K562 (cell line): ENCODE data around the gene NXPE2. TPM values are rescaled to one million over a fixed set of nuclear protein-coding genes. Genes with fewer than 3 reads are reported as not detected.

ENCODE experiments used
- ATAC-seq: fragments of 200-7000 bp; cut with Tn5 transposase; 3 replicates; pipeline ENCODE4 v1.9.1; 2020; ENCODE audit warnings: moderate library complexity
- BruUV-seq: library from RNA; stranded (reverse); fragments of 400-500 nt; replicated peaks from 2 replicates; lab custom pipeline; 2021; lab: Mats Ljungman, UMichigan
- CTCF ChIA-PET: fragments of 300-600 bp; formaldehyde crosslinking; extraction: SDS; loops from one replicate; lab custom pipeline; 2021; ENCODE audit warnings: low intra/inter-chr PET ratio; lab: Yijun Ruan, JAX
- POLR2A ChIA-PET: fragments of 300-600, 350-650 bp; sonication (Branson Sonifier 250); formaldehyde crosslinking; extraction: SDS; loops from one replicate; lab custom pipeline; 2021; ENCODE audit warnings: antibody characterized with exemption, inconsistent platforms; lab: Yijun Ruan, JAX
- DNase-seq, 4 experiments: peaks; one replicate each; pipeline versions ENCODE4 v3.0.0 to v3.0.0-alpha.2; 2011 to 2018; ENCODE audit warnings: low spot score in 3 of 4, mixed read lengths in 3 of 4; ENCODE audit errors: extremely low read depth in 1 of 4
- FAIRE-seq: peaks from 2 replicates; lab custom pipeline; 2011; peaks lifted over from hg19 to GRCh38; lab: Jason Lieb, UNC
- H2AFZ ChIP-seq: 2 replicates; pipeline ENCODE4 v1.6.0; 2011; ENCODE audit warnings: low read depth, low read length, control low read depth, inconsistent platforms
- H3K27ac ChIP-seq: fragments of 200-600 bp; 3 replicates; pipeline ENCODE4 v1.8.0; 2011; ENCODE audit warnings: low read depth, mild to moderate bottlenecking, control low read depth, inconsistent platforms, low read length, moderate library complexity, mixed read lengths; ENCODE audit errors: extremely low read depth
- H3K27me3 ChIP-seq, 2 experiments: fragments of 300-600 bp in 1 of 2; 2 replicates in 1 of 2; 3 replicates in 1 of 2; pipeline versions ENCODE4 v1.6.0 to v1.8.0; 2011; ENCODE audit warnings: inconsistent platforms in 2 of 2, low read length in 2 of 2, mild to moderate bottlenecking in 1 of 2, mixed read lengths in 1 of 2, moderate library complexity in 1 of 2; ENCODE audit not compliant: control insufficient read depth in 2 of 2, insufficient read depth in 2 of 2
- H3K36me3 ChIP-seq: fragments of 300-600 bp; 3 replicates; pipeline ENCODE4 v1.8.0; 2011; ENCODE audit warnings: mild to moderate bottlenecking, low read length, inconsistent platforms; ENCODE audit not compliant: control insufficient read depth, insufficient read depth
- H3K4me1 ChIP-seq, 2 experiments: fragments of 200-600 bp in 1 of 2; replicated peaks in 1 of 2; 2 replicates in 1 of 2; 3 replicates in 1 of 2; pipeline versions ENCODE4 v1.5.1 to v1.8.0; 2011; ENCODE audit warnings: inconsistent platforms in 2 of 2, low read length in 2 of 2, mild to moderate bottlenecking in 1 of 2, mixed read lengths in 1 of 2, moderate library complexity in 1 of 2; ENCODE audit not compliant: control insufficient read depth in 2 of 2, insufficient read depth in 2 of 2
- H3K4me2 ChIP-seq: 2 replicates; pipeline ENCODE4 v1.6.1; 2011; ENCODE audit warnings: low read length, control low read depth, inconsistent platforms, mixed read lengths; ENCODE audit not compliant: insufficient read depth
- H3K4me3 ChIP-seq: fragments of 200-600 bp; sonication (generic), shearing (Covaris generic); 2 replicates; pipeline ENCODE4 v1.5.1; 2016; ENCODE audit warnings: control low read depth, inconsistent platforms
- H3K79me2 ChIP-seq: fragments of 200-600 bp; 3 replicates; pipeline ENCODE4 v1.8.0; 2011; ENCODE audit warnings: low read length, inconsistent platforms; ENCODE audit not compliant: control insufficient read depth, insufficient read depth
- H3K9ac ChIP-seq, 2 experiments: 2 replicates each; pipeline versions ENCODE4 v1.6.0 to v1.6.1; 2011; ENCODE audit warnings: low read depth in 2 of 2, low read length in 2 of 2, control low read depth in 1 of 2, inconsistent platforms in 1 of 2, mild to moderate bottlenecking in 1 of 2, mixed read lengths in 1 of 2; ENCODE audit not compliant: insufficient read depth in 1 of 2
- H3K9me1 ChIP-seq: one replicate; pipeline ENCODE4 v1.6.0; 2011; ENCODE audit warnings: inconsistent platforms, mild to moderate bottlenecking, low read length, moderate library complexity; ENCODE audit not compliant: control insufficient read depth, insufficient read depth
- H3K9me3 ChIP-seq: replicated peaks from 2 replicates; pipeline ENCODE4 v1.5.1; 2011; ENCODE audit warnings: low read depth, low read length, inconsistent platforms; ENCODE audit not compliant: control insufficient read depth, insufficient read depth
- H4K20me1 ChIP-seq: replicated peaks from 2 replicates; pipeline ENCODE4 v1.6.1; 2011; ENCODE audit warnings: low read length, inconsistent platforms, mixed read lengths; ENCODE audit not compliant: control insufficient read depth, insufficient read depth
- LARP7 ChIP-seq: fragments of 450-650 bp; IDR thresholded peaks from 2 replicates; pipeline ENCODE4 v1.6.1; 2016
- NUFIP1 ChIP-seq: fragments of 450-650 bp; IDR thresholded peaks from 2 replicates; pipeline ENCODE4 v1.6.1; 2018; ENCODE audit not compliant: partially characterized antibody
- PHB2 ChIP-seq: fragments of 450-650 bp; IDR thresholded peaks from 2 replicates; pipeline ENCODE4 v1.6.1; 2017; ENCODE audit warnings: low read depth
- PHF20 ChIP-seq: fragments of 450-650 bp; IDR thresholded peaks from 2 replicates; pipeline ENCODE4 v1.6.1; 2018; ENCODE audit not compliant: partially characterized antibody
- POLR3A ChIP-seq: IDR thresholded peaks from 2 replicates; pipeline ENCODE4 v1.6.1; 2011; ENCODE audit warnings: borderline replicate concordance, mild to moderate bottlenecking, moderate library complexity; ENCODE audit not compliant: insufficient read length, insufficient read depth; ENCODE audit errors: extremely low read depth
- STAT5B ChIP-seq: fragments of 250-450 bp; sonication (Bioruptor Pico); IDR thresholded peaks from 2 replicates; pipeline ENCODE4 v1.8.0; 2021; ENCODE audit warnings: mild to moderate bottlenecking, inconsistent platforms
- TBL1XR1 ChIP-seq, 2 experiments: IDR thresholded peaks; 2 replicates each; pipeline ENCODE4 v1.6.1; 2012; ENCODE audit warnings: improper control_type of control experiment in 2 of 2, low read length in 2 of 2, mild to moderate bottlenecking in 1 of 2
- TEAD4 ChIP-seq, 2 experiments: sonication (generic) in 1 of 2; formaldehyde crosslinking in 1 of 2; IDR thresholded peaks; 2 replicates each; pipeline versions ENCODE4 v1.6.1 to v1.8.0; 2012 to 2022; ENCODE audit warnings: borderline replicate concordance in 1 of 2, inconsistent platforms in 1 of 2, low read length in 1 of 2, mild to moderate bottlenecking in 1 of 2, missing genetic modification reagents in 1 of 2
- THRAP3 ChIP-seq: fragments of 450-650 bp; IDR thresholded peaks from 2 replicates; pipeline ENCODE4 v1.6.1; 2016; ENCODE audit warnings: mild to moderate bottlenecking, inconsistent platforms, borderline replicate concordance
- ZFP30 ChIP-seq: fragments of 250-450 bp; sonication (Bioruptor Pico); IDR thresholded peaks from 2 replicates; pipeline ENCODE4 v1.8.0; 2022; ENCODE audit warnings: moderate library complexity, mild to moderate bottlenecking, inconsistent platforms, borderline replicate concordance
- ZNF175 ChIP-seq: fragments of 200-800 bp; sonication (Bioruptor generic); IDR thresholded peaks from 2 replicates; pipeline ENCODE4 v1.6.1; 2016; ENCODE audit warnings: low read depth, mild to moderate bottlenecking, missing genetic modification characterization, missing compliant biosample characterization
- ZNF239 ChIP-seq: fragments of 250-450 bp; sonication (Bioruptor Pico); IDR thresholded peaks from 2 replicates; pipeline ENCODE4 v1.4.0; 2020; ENCODE audit warnings: mild to moderate bottlenecking
- in situ Hi-C: fragments of 300-500 bp; cut with MboI; formaldehyde crosslinking; loops from 4 replicates; pipeline ENCODE4 v1.15.0; 2018; ENCODE audit warnings: inconsistent platforms, mixed read lengths
- intact Hi-C: fragments of 100-400 bp; cut with micrococcal nuclease; formaldehyde crosslinking; loops from 2 replicates; pipeline ENCODE4 v1.14.2; 2022
- polyA plus RNA-seq, 8 experiments: library from polyadenylated mRNA; depleted of rRNA in 4 of 8; stranded (reverse) in 5 of 8; unstranded in 3 of 8; fragments of >200 nt; fragmentation: Nextera tagmentation in 2 of 8; fragmentation: Illumina TruSeq in 1 of 8; extraction: Ambion mirVana in 2 of 8; extraction: Trizol in 1 of 8; gene quantifications; 2 replicates each; pipeline versions ENCODE4 v1.2.1 to v1.2.3, GENCODE V29; 2011 to 2014; ENCODE audit warnings: inconsistent platforms in 1 of 8, missing spikeins in 1 of 8
- total RNA-seq, 7 experiments: library from RNA; depleted of rRNA in 6 of 7; stranded (reverse); fragments of >200 nt in 6 of 7; fragmentation: Illumina TruSeq in 2 of 7; extraction: Trizol in 2 of 7; gene quantifications; 2 replicates each; pipeline versions ENCODE4 v1.2.1 to v1.2.3, GENCODE V29; 2011 to 2021; ENCODE audit warnings: low replicate concordance in 1 of 7
- TF ChIP-seq, protein P1 (sequence below): sonication (generic); formaldehyde crosslinking; IDR thresholded peaks from 2 replicates; pipeline ENCODE4 v1.8.0; 2022; ENCODE audit warnings: mild to moderate bottlenecking, missing genetic modification reagents, borderline replicate concordance
- TF ChIP-seq, protein P2 (sequence below): sonication (generic); formaldehyde crosslinking; IDR thresholded peaks from 2 replicates; pipeline ENCODE4 v1.8.0; 2023; ENCODE audit warnings: mild to moderate bottlenecking, missing genetic modification reagents
- TF ChIP-seq, protein P3 (sequence below): fragments of 250-450 bp; sonication (Bioruptor Pico); IDR thresholded peaks from 2 replicates; pipeline ENCODE4 v1.9.0; 2021; ENCODE audit warnings: mild to moderate bottlenecking

The NXPE2 gene
- total and polyA plus RNA-seq, 9 of the 15 experiments (the other 6 are each of a cell fraction or from before 2014, with no cell fraction given), result not detected

DNA sequence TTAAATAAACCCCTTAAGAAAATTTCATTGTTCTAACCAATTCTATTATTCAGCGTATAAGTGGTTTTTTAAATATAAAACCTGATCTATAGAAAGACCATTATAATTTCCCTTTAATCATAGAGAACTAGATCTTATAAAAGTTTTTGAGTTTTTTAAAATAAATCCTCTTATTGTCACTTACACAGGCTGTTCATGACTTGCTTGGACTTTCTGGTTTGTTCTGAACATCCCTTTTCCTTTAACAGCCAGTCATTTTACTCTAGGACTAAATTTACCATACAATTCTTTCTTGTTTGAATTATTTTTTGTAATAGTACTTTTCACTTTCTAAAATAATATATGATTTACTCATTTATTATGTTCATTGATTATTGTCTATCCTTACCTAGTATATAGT, 4.7 kb downstream of the NXPE2 start (continued):
- TF ChIP-seq, protein P1, sequence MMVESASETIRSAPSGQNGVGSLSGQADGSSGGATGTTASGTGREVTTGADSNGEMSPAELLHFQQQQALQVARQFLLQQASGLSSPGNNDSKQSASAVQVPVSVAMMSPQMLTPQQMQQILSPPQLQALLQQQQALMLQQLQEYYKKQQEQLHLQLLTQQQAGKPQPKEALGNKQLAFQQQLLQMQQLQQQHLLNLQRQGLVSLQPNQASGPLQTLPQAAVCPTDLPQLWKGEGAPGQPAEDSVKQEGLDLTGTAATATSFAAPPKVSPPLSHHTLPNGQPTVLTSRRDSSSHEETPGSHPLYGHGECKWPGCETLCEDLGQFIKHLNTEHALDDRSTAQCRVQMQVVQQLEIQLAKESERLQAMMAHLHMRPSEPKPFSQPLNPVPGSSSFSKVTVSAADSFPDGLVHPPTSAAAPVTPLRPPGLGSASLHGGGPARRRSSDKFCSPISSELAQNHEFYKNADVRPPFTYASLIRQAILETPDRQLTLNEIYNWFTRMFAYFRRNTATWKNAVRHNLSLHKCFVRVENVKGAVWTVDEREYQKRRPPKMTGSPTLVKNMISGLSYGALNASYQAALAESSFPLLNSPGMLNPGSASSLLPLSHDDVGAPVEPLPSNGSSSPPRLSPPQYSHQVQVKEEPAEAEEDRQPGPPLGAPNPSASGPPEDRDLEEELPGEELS, result no peak
- no peak for TF ChIP-seq LARP7
- no peak for TF ChIP-seq PHB2

DNA sequence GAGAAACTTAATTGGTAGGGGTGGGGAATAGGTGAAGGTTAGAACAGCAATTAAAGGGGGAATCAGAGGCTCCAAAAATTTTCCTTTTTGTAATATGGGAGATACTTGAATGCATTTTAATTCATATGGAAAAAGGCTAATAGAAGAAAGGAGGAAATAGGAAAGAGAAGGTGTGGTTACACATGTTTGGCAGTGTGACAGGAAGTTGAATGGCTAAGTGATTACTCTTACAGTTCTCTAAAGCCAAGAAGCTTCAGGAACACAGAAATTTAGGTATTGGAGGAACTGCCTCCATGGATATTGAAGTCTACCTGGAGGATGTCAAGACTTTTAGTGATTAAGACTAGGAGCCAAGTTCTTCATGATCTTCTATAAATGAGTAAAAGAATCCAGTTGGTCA, 6.3 kb downstream of the NXPE2 start:
- DNase-seq (no peak), FAIRE-seq (no peak), ATAC-seq (no peak)
- in situ Hi-C loops, result no loop called here
- H3K79me2 ChIP-seq, result no peaks in the 10 kb centered on the region
- no peaks in the 10 kb centered on the region for H3K27me3 ChIP-seq
- intact Hi-C loops, result no loop called here
- no TSS peak for BruUV-seq
- no peaks in the 10 kb centered on the region for H3K9me3 ChIP-seq
- H2AFZ ChIP-seq, result no peak overlapping the region
- no peak overlapping the region for H3K27ac ChIP-seq
- ChIA-PET POLR2A (no interaction called here), CTCF (no interaction called here)
- no peak overlapping the region for H3K4me3 ChIP-seq
- H3K4me2 ChIP-seq, result no peak overlapping the region
- no peaks in the 10 kb centered on the region for H3K9me1 ChIP-seq
- TF ChIP-seq ZNF175 (CRISPR knock-in tag), result no peak
- no peak for TF ChIP-seq ZFP30 (CRISPR knock-in tag)
- no peak for TF ChIP-seq STAT5B (CRISPR knock-in tag)
- no peak for TF ChIP-seq PHF20
- TF ChIP-seq ZNF239 (CRISPR knock-in tag), result no peak
- no peak for TF ChIP-seq THRAP3
- TF ChIP-seq TBL1XR1 (IDR thresholded peaks at IDR 0.05; ENCODE audit: low read length in 2 of 2), result no peak
- no peak for TF ChIP-seq POLR3A
- TF ChIP-seq NUFIP1, result no peak
- no peak for TF ChIP-seq TEAD4 (IDR thresholded peaks at IDR 0.05; ENCODE audit: low read length)
- no peak for TF ChIP-seq TEAD4 (CRISPR knock-in tag; IDR thresholded peaks at IDR 0.05; ENCODE audit: borderline replicate concordance)
- TF ChIP-seq, protein P2, sequence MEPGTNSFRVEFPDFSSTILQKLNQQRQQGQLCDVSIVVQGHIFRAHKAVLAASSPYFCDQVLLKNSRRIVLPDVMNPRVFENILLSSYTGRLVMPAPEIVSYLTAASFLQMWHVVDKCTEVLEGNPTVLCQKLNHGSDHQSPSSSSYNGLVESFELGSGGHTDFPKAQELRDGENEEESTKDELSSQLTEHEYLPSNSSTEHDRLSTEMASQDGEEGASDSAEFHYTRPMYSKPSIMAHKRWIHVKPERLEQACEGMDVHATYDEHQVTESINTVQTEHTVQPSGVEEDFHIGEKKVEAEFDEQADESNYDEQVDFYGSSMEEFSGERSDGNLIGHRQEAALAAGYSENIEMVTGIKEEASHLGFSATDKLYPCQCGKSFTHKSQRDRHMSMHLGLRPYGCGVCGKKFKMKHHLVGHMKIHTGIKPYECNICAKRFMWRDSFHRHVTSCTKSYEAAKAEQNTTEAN (CRISPR knock-in tag), result no peak
- TF ChIP-seq, protein P3, sequence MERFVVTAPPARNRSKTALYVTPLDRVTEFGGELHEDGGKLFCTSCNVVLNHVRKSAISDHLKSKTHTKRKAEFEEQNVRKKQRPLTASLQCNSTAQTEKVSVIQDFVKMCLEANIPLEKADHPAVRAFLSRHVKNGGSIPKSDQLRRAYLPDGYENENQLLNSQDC (CRISPR knock-in tag), result no peak
- TF ChIP-seq, all 486 proteins: peak for 0
- H3K9ac ChIP-seq, result no peak overlapping the region
- no peaks in the 10 kb centered on the region for H3K4me1 ChIP-seq
- no peaks in the 10 kb centered on the region for H3K36me3 ChIP-seq
- H4K20me1 ChIP-seq, result no peaks in the 10 kb centered on the region
